Endodermal cell (in vitro differentiated cells): ENCODE results near the gene LGR5. TPM values are rescaled to one million over a fixed set of nuclear protein-coding genes. Genes with fewer than 3 reads are reported as not detected.

Source experiments
- DNase-seq: peaks from one replicate; pipeline ENCODE4 v3.0.0-alpha.2; 2017
- H3K27ac ChIP-seq: 2 replicates; pipeline ENCODE4 v1.5.1; 2013; ENCODE audit warnings: mild to moderate bottlenecking, low read depth, low read length, moderate library complexity
- H3K27me3 ChIP-seq: 2 replicates; pipeline ENCODE4 v1.6.1; 2013; ENCODE audit warnings: mild to moderate bottlenecking, low read length, moderate library complexity; ENCODE audit not compliant: insufficient read depth, control insufficient read depth, poor library complexity, severe bottlenecking
- H3K36me3 ChIP-seq: 2 replicates; pipeline ENCODE4 v1.7.0; 2013; ENCODE audit warnings: mild to moderate bottlenecking, low read length, moderate library complexity; ENCODE audit not compliant: control insufficient read depth, insufficient read depth
- H3K4me1 ChIP-seq: one replicate; pipeline ENCODE4 v1.7.0; 2013; ENCODE audit warnings: low read length; ENCODE audit not compliant: control insufficient read depth, insufficient read depth
- H3K4me3 ChIP-seq: 2 replicates; pipeline ENCODE4 v1.5.1; 2013; ENCODE audit warnings: mild to moderate bottlenecking, low read length, moderate library complexity
- H3K9ac ChIP-seq: 2 replicates; pipeline ENCODE4 v1.6.1; 2013; ENCODE audit warnings: mild to moderate bottlenecking, low read length, moderate library complexity; ENCODE audit not compliant: poor library complexity, severe bottlenecking; ENCODE audit errors: extremely low read depth
- H3K9me3 ChIP-seq: 2 replicates; pipeline ENCODE4 v1.6.1; 2013; ENCODE audit warnings: mild to moderate bottlenecking, low read length, moderate library complexity; ENCODE audit not compliant: control insufficient read depth
- H3K27ac Mint-ChIP-seq: 2 replicates; pipeline ENCODE4 v1.8.0; 2020; ENCODE audit warnings: mixed read lengths
- H3K27me3 Mint-ChIP-seq: 2 replicates; pipeline ENCODE4 v1.8.0; 2021; ENCODE audit warnings: mild to moderate bottlenecking, mixed read lengths; ENCODE audit not compliant: insufficient read depth
- H3K36me3 Mint-ChIP-seq: 2 replicates; pipeline ENCODE4 v1.8.0; 2020; ENCODE audit warnings: low read depth, mixed read lengths
- H3K4me1 Mint-ChIP-seq: 2 replicates; pipeline ENCODE4 v1.8.0; 2020; ENCODE audit warnings: mixed read lengths
- H3K4me3 Mint-ChIP-seq: 2 replicates; pipeline ENCODE4 v1.8.0; 2020; ENCODE audit warnings: mild to moderate bottlenecking, moderate library complexity, mixed read lengths
- H3K9me3 Mint-ChIP-seq: 2 replicates; pipeline ENCODE4 v1.8.0; 2020; ENCODE audit warnings: mild to moderate bottlenecking, mixed read lengths
- CTCF ChIP-seq: fragments of 200-600 bp; sonication (generic); conservative IDR thresholded peaks from 2 replicates; pipeline ENCODE4 v1.5.0; 2021; ENCODE audit warnings: antibody characterized with exemption, mild to moderate bottlenecking
- WGBS, 2 experiments: methylation state at CpG; one replicate each; pipeline versions ENCODE4 v1.1.5 to v1.1.7; 2013; ENCODE audit warnings: missing lambda C conversion rate in 2 of 2, mixed read lengths in 1 of 2; ENCODE audit not compliant: insufficient coverage in 1 of 2, insufficient read length in 1 of 2; 5-methylcytosine and 5-hydroxymethylcytosine counted together
- total RNA-seq, 2 donors: library from RNA; stranded (reverse); fragmentation: NEBNext Ultra II Directional in 1 of 2; extraction: Animal tissue kit (Norgen Biotek cat#: 25700) in 1 of 2; gene quantifications; 2 replicates in 1 of 2; 3 replicates in 1 of 2; pipeline ENCODE4 v1.2.1, GENCODE V29; 2021

The LGR5 gene
- total RNA-seq, 2 donors from 2014 or later = 27.2 to 49.9 TPM

DNA sequence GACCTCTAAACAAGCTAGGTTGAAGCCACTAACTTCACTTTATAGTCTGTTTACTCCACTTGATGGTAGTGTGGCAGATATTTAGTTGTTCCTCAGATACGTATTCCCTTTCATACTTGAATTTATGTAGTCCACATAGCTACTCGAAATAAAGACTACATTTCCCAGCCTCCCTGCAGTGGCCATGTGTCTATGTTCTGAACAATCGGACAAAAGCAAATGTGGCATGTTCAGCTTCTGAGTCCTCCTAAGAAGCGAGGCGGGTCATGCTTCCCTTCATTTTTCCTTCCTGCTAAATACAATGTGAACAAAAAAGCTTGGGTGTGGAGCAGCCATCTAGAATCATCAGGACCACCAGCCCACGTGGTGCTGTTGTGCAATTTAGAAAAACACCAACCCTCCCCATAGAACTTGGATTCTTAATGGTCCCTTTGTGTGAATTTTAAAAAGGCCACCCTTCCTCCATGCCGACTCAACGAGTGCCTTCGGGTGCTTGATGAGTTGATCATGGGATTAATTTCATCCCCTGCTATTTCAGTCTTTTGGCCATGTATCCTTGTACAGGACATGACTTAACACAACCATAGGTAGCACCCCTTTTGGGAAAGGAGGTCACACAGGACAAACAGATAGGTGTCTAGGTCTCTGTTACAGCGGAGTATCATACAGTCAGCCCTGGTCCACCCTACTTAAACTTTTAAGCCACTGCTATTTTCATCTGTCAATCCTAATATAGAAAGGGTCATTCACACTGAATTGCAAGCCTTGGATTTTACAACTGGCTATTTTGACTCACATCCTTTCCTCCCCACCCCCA lies 163.4 kb downstream of the LGR5 start:
- Histone ChIP-seq H3K36me3 (peaks cover 30% of the 10 kb centered on the region), H3K9me3 (no peaks in the 10 kb centered on the region), H3K4me3 (no peak overlapping the region), H3K4me1 (no peaks in the 10 kb centered on the region), H3K27ac (no peak overlapping the region), H3K9ac (no peak overlapping the region), H3K27me3 (no peaks in the 10 kb centered on the region)
- no peak for TF ChIP-seq CTCF
- DNase-seq = peak; percentile 40
- Mint-ChIP-seq H3K4me1 (peaks cover 12% of the 10 kb centered on the region), H3K36me3 (peaks cover 30% of the 10 kb centered on the region), H3K4me3 (no peak overlapping the region), H3K27me3 (no peaks in the 10 kb centered on the region), H3K9me3 (no peaks in the 10 kb centered on the region), H3K27ac (no peak overlapping the region)
- WGBS, 2 experiments = 88 to 94% methylated on average over 5 to 10 of the region's 10 CpGs

DNA sequence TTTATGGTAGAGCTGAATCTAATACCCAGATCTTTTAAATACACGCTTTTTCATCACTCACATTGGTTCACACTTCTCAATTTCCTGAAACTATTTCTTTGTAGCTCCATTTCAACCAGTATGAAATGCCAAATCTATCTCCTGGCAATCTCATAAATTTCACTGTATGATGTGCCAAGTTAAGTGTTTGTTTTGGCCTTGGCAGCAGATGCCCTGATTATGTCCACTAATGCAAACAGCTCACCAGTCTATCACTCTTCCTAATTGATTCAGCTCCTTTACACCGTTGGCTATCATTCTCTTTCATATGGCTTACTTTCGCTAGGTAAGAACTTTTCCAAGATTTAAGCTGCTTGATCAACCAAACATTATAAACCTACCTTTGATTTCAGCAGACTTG lies 165.4 kb downstream of the LGR5 start:
- Histone ChIP-seq H3K9ac (no peak overlapping the region), H3K4me1 (no peaks in the 10 kb centered on the region), H3K4me3 (no peak overlapping the region), H3K9me3 (no peaks in the 10 kb centered on the region), H3K27ac (no peak overlapping the region), H3K36me3 (peaks cover 50% of the 10 kb centered on the region), H3K27me3 (no peaks in the 10 kb centered on the region)
- H3K4me1 Mint-ChIP-seq = peaks cover 23% of the 10 kb centered on the region
- DNase-seq = no peak
- TF ChIP-seq CTCF = no peak
- no peak overlapping the region for H3K4me3 Mint-ChIP-seq
- H3K27ac Mint-ChIP-seq = no peak overlapping the region
- H3K27me3 Mint-ChIP-seq = no peaks in the 10 kb centered on the region
- H3K36me3 Mint-ChIP-seq = peaks cover 40% of the 10 kb centered on the region
- WGBS, 2 experiments = 94 to 100% methylated on average over 2 to 3 of the region's 3 CpGs
- no peaks in the 10 kb centered on the region for H3K9me3 Mint-ChIP-seq

GRCh38 chr12:71607494-71608330 lies 168.1 kb downstream of the LGR5 start:
- H3K4me1 Mint-ChIP-seq = peaks cover 16% of the 10 kb centered on the region
- Histone ChIP-seq H3K4me3 (no peak overlapping the region), H3K9ac (no peak overlapping the region), H3K27ac (no peak overlapping the region), H3K27me3 (no peaks in the 10 kb centered on the region), H3K36me3 (peaks cover 77% of the 10 kb centered on the region), H3K9me3 (no peaks in the 10 kb centered on the region), H3K4me1 (no peaks in the 10 kb centered on the region)
- no peaks in the 10 kb centered on the region for H3K27me3 Mint-ChIP-seq
- H3K9me3 Mint-ChIP-seq = no peaks in the 10 kb centered on the region
- no peak overlapping the region for H3K4me3 Mint-ChIP-seq
- no peak for DNase-seq
- peaks cover 64% of the 10 kb centered on the region for H3K36me3 Mint-ChIP-seq
- H3K27ac Mint-ChIP-seq = no peak overlapping the region
- 97 to 98% methylated on average over 3 to 4 of the region's 4 CpGs for WGBS, 2 experiments
- peak; percentile 24 for TF ChIP-seq CTCF
